Mesendoderm (in vitro differentiated cells): Measurements from ENCODE around the gene RHOD.

Source experiments
- DNase-seq: peaks from one replicate; pipeline ENCODE4 v3.0.0; 2013
- H2AK5ac ChIP-seq: 2 replicates; pipeline ENCODE4 v1.6.1; 2013; ENCODE audit warnings: low read length, inconsistent platforms
- H2BK120ac ChIP-seq: 2 replicates; pipeline ENCODE4 v1.6.1; 2013; ENCODE audit warnings: low read depth, mild to moderate bottlenecking, low read length, moderate library complexity, mixed read lengths
- H2BK15ac ChIP-seq: replicated peaks from 2 replicates; pipeline ENCODE4 v1.6.1; 2013; ENCODE audit warnings: low read depth, mild to moderate bottlenecking, moderate library complexity
- H2BK5ac ChIP-seq: 2 replicates; pipeline ENCODE4 v1.6.1; 2013; ENCODE audit warnings: low read length, inconsistent platforms
- H3K18ac ChIP-seq: 2 replicates; pipeline ENCODE4 v1.6.1; 2013; ENCODE audit warnings: mild to moderate bottlenecking, low read length, mixed read lengths
- H3K23ac ChIP-seq: one replicate; pipeline ENCODE4 v1.6.1; 2013; ENCODE audit warnings: low read length
- H3K27ac ChIP-seq: 2 replicates; pipeline ENCODE4 v1.5.1; 2013; ENCODE audit warnings: low read depth, mild to moderate bottlenecking, inconsistent platforms, low read length, moderate library complexity
- H3K27me3 ChIP-seq: 2 replicates; pipeline ENCODE4 v1.6.1; 2013; ENCODE audit warnings: low read length, control low read depth, mild to moderate bottlenecking, inconsistent platforms; ENCODE audit not compliant: insufficient read depth, poor library complexity
- H3K36me3 ChIP-seq: 2 replicates; pipeline ENCODE4 v1.6.1; 2013; ENCODE audit warnings: low read length, inconsistent platforms; ENCODE audit not compliant: control insufficient read depth, insufficient read depth
- H3K4ac ChIP-seq: one replicate; pipeline ENCODE4 v1.6.1; 2013; ENCODE audit warnings: low read depth, mild to moderate bottlenecking, low read length, moderate library complexity
- H3K4me1 ChIP-seq: 2 replicates; pipeline ENCODE4 v1.6.1; 2013; ENCODE audit warnings: low read depth, low read length, inconsistent platforms; ENCODE audit not compliant: control insufficient read depth
- H3K4me2 ChIP-seq: 2 replicates; pipeline ENCODE4 v1.6.1; 2013; ENCODE audit warnings: low read length
- H3K4me3 ChIP-seq: 2 replicates; pipeline ENCODE4 v1.5.1; 2013; ENCODE audit warnings: mild to moderate bottlenecking, low read length
- H3K56ac ChIP-seq: one replicate; pipeline ENCODE4 v1.6.1; 2013; ENCODE audit warnings: low read length
- H3K79me1 ChIP-seq: 2 replicates; pipeline ENCODE4 v1.6.1; 2013; ENCODE audit warnings: low read length, inconsistent platforms
- H3K79me2 ChIP-seq: 2 replicates; pipeline ENCODE4 v1.6.1; 2013; ENCODE audit warnings: mild to moderate bottlenecking, low read length; ENCODE audit not compliant: control insufficient read depth, insufficient read depth
- H3K9ac ChIP-seq: 2 replicates; pipeline ENCODE4 v1.6.1; 2013; ENCODE audit warnings: low read length, inconsistent platforms
- H4K5ac ChIP-seq: one replicate; pipeline ENCODE4 v1.6.1; 2013; ENCODE audit warnings: low read length
- H4K8ac ChIP-seq: one replicate; pipeline ENCODE4 v1.6.1; 2013; ENCODE audit warnings: low read depth, mild to moderate bottlenecking, control low read depth, low read length, moderate library complexity
- WGBS: extraction: QIAGEN DNeasy Blood & Tissue Kit; methylation state at CpG from one replicate; pipeline ENCODE4 v1.1.7; 2013; ENCODE audit warnings: low lambda C conversion rate, missing lambda C conversion rate; ENCODE audit not compliant: insufficient coverage; ENCODE audit errors: extremely low coverage; 5-methylcytosine and 5-hydroxymethylcytosine counted together

RHOD gene

DNA sequence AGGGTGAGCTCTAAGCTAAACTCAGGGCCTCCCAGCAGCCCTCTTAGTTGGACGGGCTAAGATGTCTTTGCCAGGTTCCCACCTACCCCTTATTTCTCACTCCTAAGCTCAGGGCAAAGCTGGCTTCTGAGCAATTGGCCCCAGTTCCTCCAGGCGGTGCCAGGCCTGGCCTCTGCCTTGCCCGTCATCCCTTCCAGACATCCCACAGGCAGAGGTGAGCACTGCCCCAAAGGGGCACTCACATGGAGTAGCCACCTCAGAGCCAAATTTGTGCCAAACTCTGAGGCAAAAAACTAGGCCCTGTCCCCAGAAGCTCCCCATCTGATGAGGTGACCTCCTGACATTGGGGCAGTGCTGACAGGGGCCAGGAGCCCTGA lies 9.7 kb downstream of the RHOD start:
- Histone ChIP-seq H4K5ac (no peak overlapping the region), H2BK120ac (no peak overlapping the region), H3K4me3 (no peak overlapping the region), H3K79me1 (no peaks in the 10 kb centered on the region), H3K4me1 (no peaks in the 10 kb centered on the region), H3K23ac (no peak overlapping the region), H3K9ac (no peak overlapping the region), H3K4me2 (no peak overlapping the region), H2BK15ac (no peak overlapping the region), H3K4ac (no peak overlapping the region), H3K56ac (no peak overlapping the region), H3K27ac (no peak overlapping the region), H3K18ac (no peak overlapping the region), H4K8ac (no peak overlapping the region), H3K36me3 (no peaks in the 10 kb centered on the region), H3K27me3 (no peaks in the 10 kb centered on the region), H3K79me2 (no peaks in the 10 kb centered on the region), H2AK5ac (no peak overlapping the region), H2BK5ac (no peak overlapping the region)
- DNase-seq = no peak
- no CpG with 5 or more reads among the region's 3 CpGs for WGBS

DNA sequence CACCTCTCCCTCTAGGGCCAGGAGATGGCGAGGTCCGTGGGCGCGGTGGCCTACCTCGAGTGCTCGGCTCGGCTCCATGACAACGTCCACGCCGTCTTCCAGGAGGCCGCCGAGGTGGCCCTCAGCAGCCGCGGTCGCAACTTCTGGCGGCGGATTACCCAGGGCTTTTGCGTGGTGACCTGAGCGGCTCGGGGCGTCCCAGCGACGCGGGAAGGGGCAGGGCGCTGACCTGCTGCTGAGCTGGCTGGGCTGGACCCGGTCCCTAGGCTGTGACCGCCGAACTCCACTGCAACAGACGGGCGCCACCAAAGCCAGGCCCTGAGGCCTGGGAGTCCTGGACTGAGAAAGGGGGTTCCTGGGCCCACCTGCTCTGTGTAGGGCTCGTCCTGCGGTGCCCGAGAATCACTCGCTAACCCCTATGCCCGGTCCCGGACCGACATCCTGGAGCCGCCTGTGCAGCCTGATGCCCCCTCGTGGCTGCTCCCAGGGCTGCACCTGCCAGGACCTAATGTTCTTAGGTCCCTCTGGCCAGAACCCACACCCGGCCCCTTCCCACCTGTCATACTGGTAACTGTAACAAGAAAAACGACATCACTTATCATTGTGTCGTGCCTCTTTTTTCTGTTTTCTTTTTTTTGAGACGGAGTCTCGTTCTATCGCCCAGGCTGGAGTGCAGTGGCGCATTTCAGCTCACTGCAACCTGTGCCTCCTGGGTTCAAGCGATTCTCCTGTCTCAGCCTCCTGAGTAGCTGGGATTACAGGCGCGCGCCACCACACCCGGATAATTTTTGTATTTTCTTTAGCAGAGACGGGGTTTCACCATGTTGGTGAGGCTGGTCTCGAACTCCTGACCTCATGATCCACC lies 15.0 kb downstream of the RHOD start:
- Histone ChIP-seq H3K56ac (peak overlapping the region; percentile 54), H2BK120ac (no peak overlapping the region), H3K79me2 (no peaks in the 10 kb centered on the region), H3K23ac (no peak overlapping the region), H3K27ac (no peak overlapping the region), H3K4me1 (no peaks in the 10 kb centered on the region), H3K79me1 (no peaks in the 10 kb centered on the region), H3K9ac (peak overlapping the region; percentile 60), H2BK5ac (no peak overlapping the region), H2BK15ac (no peak overlapping the region), H3K36me3 (no peaks in the 10 kb centered on the region), H3K27me3 (no peaks in the 10 kb centered on the region), H3K18ac (no peak overlapping the region), H3K4me3 (no peak overlapping the region), H4K5ac (no peak overlapping the region), H4K8ac (no peak overlapping the region), H2AK5ac (no peak overlapping the region), H3K4me2 (peak overlapping the region; percentile 80), H3K4ac (no peak overlapping the region)
- WGBS = no CpG with 5 or more reads among the region's 53 CpGs
- peak; percentile 89 for DNase-seq

DNA sequence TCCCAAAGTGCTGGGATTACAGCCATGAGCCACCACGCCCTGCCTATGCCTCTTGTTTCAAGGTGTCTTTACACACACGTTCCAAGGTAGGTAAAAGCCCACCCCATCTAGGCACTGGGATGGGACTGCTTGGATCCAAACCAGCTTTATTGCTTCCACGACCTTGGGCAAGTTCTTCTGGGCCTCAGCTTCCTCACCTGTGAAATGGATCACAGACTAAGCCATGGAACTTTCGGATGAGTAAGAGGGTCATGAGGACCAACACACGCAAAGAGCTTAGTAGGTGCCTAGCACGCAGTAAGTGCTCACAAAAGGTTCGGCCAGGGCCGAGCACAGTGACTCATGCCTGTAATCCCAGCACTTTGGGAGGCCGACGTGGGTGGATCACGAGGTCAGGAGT lies 15.6 kb downstream of the RHOD start:
- H3K36me3 ChIP-seq = no peaks in the 10 kb centered on the region
- H3K27me3 ChIP-seq = no peaks in the 10 kb centered on the region
- H3K4me1 ChIP-seq = no peaks in the 10 kb centered on the region
- H3K9ac ChIP-seq = no peak overlapping the region
- H3K4me2 ChIP-seq = no peak overlapping the region
- no peak overlapping the region for H4K5ac ChIP-seq
- no peak overlapping the region for H2BK120ac ChIP-seq
- no peak overlapping the region for H2AK5ac ChIP-seq
- WGBS = no CpG with 5 or more reads among the region's 11 CpGs
- H3K56ac ChIP-seq = no peak overlapping the region
- no peak overlapping the region for H3K27ac ChIP-seq
- H3K18ac ChIP-seq = no peak overlapping the region
- no peak overlapping the region for H2BK5ac ChIP-seq
- no peak overlapping the region for H3K4ac ChIP-seq
- H3K79me2 ChIP-seq = no peaks in the 10 kb centered on the region
- H3K23ac ChIP-seq = no peak overlapping the region
- H3K4me3 ChIP-seq = no peak overlapping the region
- no peak overlapping the region for H4K8ac ChIP-seq
- DNase-seq = no peak
- no peak overlapping the region for H2BK15ac ChIP-seq
- no peaks in the 10 kb centered on the region for H3K79me1 ChIP-seq

DNA sequence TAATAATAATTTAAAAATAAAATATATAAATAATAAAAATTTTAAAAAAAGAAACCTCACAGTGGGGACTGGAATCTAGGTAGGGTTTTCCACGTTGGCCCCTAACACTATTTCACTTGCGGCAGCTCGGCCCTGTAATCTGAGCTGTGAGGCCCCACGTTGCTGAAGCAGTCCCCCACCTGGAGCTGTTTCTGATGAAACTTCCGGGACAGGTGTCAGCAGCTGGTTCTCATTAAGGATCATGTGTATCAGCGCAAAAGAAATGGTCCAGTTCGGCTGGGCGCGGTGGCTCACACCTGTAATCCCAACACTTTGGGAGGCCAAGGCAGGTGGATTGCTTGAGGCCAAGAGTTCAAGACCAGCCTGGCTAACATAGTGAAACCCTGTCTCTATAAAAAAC lies 17.3 kb downstream of the RHOD start:
- H3K18ac ChIP-seq = no peak overlapping the region
- H2BK5ac ChIP-seq = no peak overlapping the region
- no peak overlapping the region for H4K5ac ChIP-seq
- H3K79me2 ChIP-seq = no peaks in the 10 kb centered on the region
- no peaks in the 10 kb centered on the region for H3K4me1 ChIP-seq
- H2BK120ac ChIP-seq = no peak overlapping the region
- H3K4ac ChIP-seq = no peak overlapping the region
- no peak overlapping the region for H3K27ac ChIP-seq
- no peak overlapping the region for H3K56ac ChIP-seq
- H4K8ac ChIP-seq = no peak overlapping the region
- no peak overlapping the region for H3K4me2 ChIP-seq
- DNase-seq = no peak
- no peak overlapping the region for H2BK15ac ChIP-seq
- H3K27me3 ChIP-seq = no peaks in the 10 kb centered on the region
- H3K4me3 ChIP-seq = no peak overlapping the region
- H3K36me3 ChIP-seq = no peaks in the 10 kb centered on the region
- H2AK5ac ChIP-seq = no peak overlapping the region
- H3K9ac ChIP-seq = no peak overlapping the region
- no CpG with 5 or more reads among the region's 9 CpGs for WGBS
- H3K79me1 ChIP-seq = no peaks in the 10 kb centered on the region
- no peak overlapping the region for H3K23ac ChIP-seq

DNA sequence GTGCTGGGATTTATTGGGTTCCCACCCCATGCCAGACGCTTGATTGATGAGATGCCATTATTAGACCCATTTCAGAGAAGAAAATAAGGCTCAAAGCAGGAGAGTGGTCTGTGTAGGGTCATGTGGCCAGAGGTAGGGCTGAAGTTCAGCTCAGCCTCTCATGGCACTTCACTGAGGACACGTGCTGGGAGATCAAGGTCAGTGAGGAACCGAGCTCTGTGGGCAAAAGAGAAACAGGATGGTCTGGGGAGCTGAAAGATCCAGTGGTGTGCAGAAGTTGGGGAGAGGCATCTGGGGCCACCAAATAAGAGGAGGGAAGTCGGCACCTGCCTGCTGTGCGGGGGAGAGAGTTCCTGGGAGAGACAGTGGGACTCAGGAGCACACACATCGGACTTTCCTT lies 19.6 kb downstream of the RHOD start:
- no CpG with 5 or more reads among the region's 6 CpGs for WGBS
- H2BK15ac ChIP-seq = no peak overlapping the region
- no peak overlapping the region for H3K18ac ChIP-seq
- no peak overlapping the region for H3K4me2 ChIP-seq
- no peak overlapping the region for H3K9ac ChIP-seq
- H3K79me2 ChIP-seq = no peaks in the 10 kb centered on the region
- H4K8ac ChIP-seq = no peak overlapping the region
- no peaks in the 10 kb centered on the region for H3K36me3 ChIP-seq
- H2BK120ac ChIP-seq = no peak overlapping the region
- no peak for DNase-seq
- H3K4ac ChIP-seq = no peak overlapping the region
- H2AK5ac ChIP-seq = no peak overlapping the region
- no peak overlapping the region for H2BK5ac ChIP-seq
- no peaks in the 10 kb centered on the region for H3K79me1 ChIP-seq
- no peak overlapping the region for H4K5ac ChIP-seq
- no peak overlapping the region for H3K23ac ChIP-seq
- H3K56ac ChIP-seq = no peak overlapping the region
- H3K4me1 ChIP-seq = no peaks in the 10 kb centered on the region
- no peaks in the 10 kb centered on the region for H3K27me3 ChIP-seq
- no peak overlapping the region for H3K27ac ChIP-seq
- no peak overlapping the region for H3K4me3 ChIP-seq
